Peyer's patch (tissue), 4 donors: ENCODE measurements around the gene TMEM259.

Source experiments
- CTCF ChIP-seq, 6 experiments: fragments of 450-650 bp in 4 of 6; fragments of 200-600 bp in 2 of 6; sonication (generic) in 1 of 6; IDR thresholded peaks; one replicate each; pipeline ENCODE4 v1.5.1; 2017 to 2019; ENCODE audit warnings: antibody characterized with exemption in 6 of 6, mild to moderate bottlenecking in 3 of 6, moderate library complexity in 1 of 6
- POLR2A ChIP-seq, 2 donors: fragments of 450-650 bp; IDR thresholded peaks; one replicate each; pipeline ENCODE4 v1.5.1; 2017; ENCODE audit warnings: antibody characterized with exemption in 2 of 2, mild to moderate bottlenecking in 2 of 2, moderate library complexity in 2 of 2

- TF ChIP-seq CTCF (IDR thresholded peaks at IDR 0.05) (peak in 2 of 6 experiments; percentile 6 to 7), POLR2A (IDR thresholded peaks at IDR 0.05) (no peak)
Measured at GRCh38 chr19:989381-990081, 31.4 kb downstream of the TMEM259 start.
